Tibial artery (tissue), 4 donors: Measurements from ENCODE around the gene MRPL40.

Experiments used
- DNase-seq, 2 donors: peaks; one replicate each; pipeline ENCODE4 v3.0.0-alpha.2; 2019
- H3K27ac ChIP-seq, 2 donors: fragments of 200-600 bp; sonication (generic) in 1 of 2; 1 replicate in 1 of 2; 2 replicates in 1 of 2; pipeline ENCODE4 v1.5.1; 2018 to 2019; ENCODE audit warnings: mild to moderate bottlenecking in 1 of 2
- H3K27me3 ChIP-seq, 2 donors: fragments of 200-600 bp; sonication (generic) in 1 of 2; one replicate each; pipeline versions ENCODE4 v1.5.1 to v1.6.0; 2016 to 2019
- H3K36me3 ChIP-seq, 3 donors: fragments of 200-600 bp; sonication (generic) in 2 of 3; one replicate each; pipeline ENCODE4 v1.5.1; 2016 to 2019; ENCODE audit warnings: mild to moderate bottlenecking in 2 of 3
- H3K4me1 ChIP-seq, 4 donors: fragments of 200-600 bp; sonication (generic) in 2 of 4; 1 replicate in 3 of 4; 2 replicates in 1 of 4; pipeline ENCODE4 v1.5.1; 2016 to 2019
- H3K4me3 ChIP-seq, 2 donors: fragments of 200-600 bp; sonication (generic) in 1 of 2; 1 replicate in 1 of 2; 2 replicates in 1 of 2; pipeline ENCODE4 v1.5.1; 2018 to 2019; ENCODE audit warnings: mild to moderate bottlenecking in 2 of 2
- H3K9me3 ChIP-seq, 3 donors: fragments of 200-600 bp; sonication (generic) in 1 of 3; one replicate each; pipeline ENCODE4 v1.5.1; 2016 to 2019
- CTCF ChIP-seq, 2 experiments: fragments of 200-600 bp in 1 of 2; fragments of 450-650 bp in 1 of 2; IDR thresholded peaks; one replicate each; pipeline ENCODE4 v1.5.1; 2017 to 2019; ENCODE audit warnings: antibody characterized with exemption in 2 of 2, mild to moderate bottlenecking in 1 of 2, moderate library complexity in 1 of 2
- intact Hi-C: fragments of 100-400 bp; cut with DNase I; formaldehyde crosslinking; loops from one replicate; pipeline ENCODE4 v1.15.0; 2023; ENCODE audit warnings: low total_unique reads

Gene MRPL40

DNA sequence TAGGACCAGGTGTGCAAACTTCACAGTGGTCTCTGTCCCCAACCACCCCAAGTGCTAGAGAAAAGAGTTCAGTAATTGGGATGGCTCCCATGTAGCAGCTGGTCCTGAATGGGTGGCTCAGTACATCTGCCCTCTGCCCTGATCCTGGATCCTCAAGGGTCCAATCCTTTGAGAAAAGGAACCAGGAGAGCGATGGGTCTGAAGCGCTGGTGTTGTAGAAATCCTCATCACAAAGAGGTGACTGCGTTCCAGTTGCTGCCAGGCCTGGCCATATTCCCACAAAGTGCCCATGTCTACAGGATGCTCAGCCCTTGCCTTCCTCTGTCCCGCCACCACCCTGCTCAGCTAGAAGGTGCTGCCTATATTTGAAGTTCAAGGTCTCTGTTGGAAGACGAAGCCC lies 21.4 kb downstream of the MRPL40 start:
- Histone ChIP-seq H3K4me3 (no peak overlapping the region), H3K27me3 (no peaks in the 10 kb centered on the region), H3K36me3 (peaks cover 61 to 79% (median 66%) of the 10 kb centered on the region in 3 donors), H3K4me1 (peaks cover 0 to 2% (median 0%) of the 10 kb centered on the region in 4 donors), H3K9me3 (no peaks in the 10 kb centered on the region), H3K27ac (no peak overlapping the region)
- TF ChIP-seq CTCF (IDR thresholded peaks at IDR 0.05): no peak
- no peak for DNase-seq
- intact Hi-C loops: no loop called here

GRCh38 chr22:19454156-19454555 lies 21.8 kb downstream of the MRPL40 start:
- no peaks in the 10 kb centered on the region for H3K9me3 ChIP-seq
- DNase-seq: no peak
- peaks cover 64 to 83% (median 69%) of the 10 kb centered on the region in 3 donors for H3K36me3 ChIP-seq
- no peak for TF ChIP-seq CTCF (IDR thresholded peaks at IDR 0.05)
- H3K27ac ChIP-seq: no peak overlapping the region
- H3K4me1 ChIP-seq: no peaks in the 10 kb centered on the region
- no peak overlapping the region for H3K4me3 ChIP-seq
- intact Hi-C loops: no loop called here
- H3K27me3 ChIP-seq: no peaks in the 10 kb centered on the region

- no peak for TF ChIP-seq CTCF (IDR thresholded peaks at IDR 0.05)
- DNase-seq: no peak
Measured at GRCh38 chr22:19455033-19455432, 22.7 kb downstream of the MRPL40 start.

DNA sequence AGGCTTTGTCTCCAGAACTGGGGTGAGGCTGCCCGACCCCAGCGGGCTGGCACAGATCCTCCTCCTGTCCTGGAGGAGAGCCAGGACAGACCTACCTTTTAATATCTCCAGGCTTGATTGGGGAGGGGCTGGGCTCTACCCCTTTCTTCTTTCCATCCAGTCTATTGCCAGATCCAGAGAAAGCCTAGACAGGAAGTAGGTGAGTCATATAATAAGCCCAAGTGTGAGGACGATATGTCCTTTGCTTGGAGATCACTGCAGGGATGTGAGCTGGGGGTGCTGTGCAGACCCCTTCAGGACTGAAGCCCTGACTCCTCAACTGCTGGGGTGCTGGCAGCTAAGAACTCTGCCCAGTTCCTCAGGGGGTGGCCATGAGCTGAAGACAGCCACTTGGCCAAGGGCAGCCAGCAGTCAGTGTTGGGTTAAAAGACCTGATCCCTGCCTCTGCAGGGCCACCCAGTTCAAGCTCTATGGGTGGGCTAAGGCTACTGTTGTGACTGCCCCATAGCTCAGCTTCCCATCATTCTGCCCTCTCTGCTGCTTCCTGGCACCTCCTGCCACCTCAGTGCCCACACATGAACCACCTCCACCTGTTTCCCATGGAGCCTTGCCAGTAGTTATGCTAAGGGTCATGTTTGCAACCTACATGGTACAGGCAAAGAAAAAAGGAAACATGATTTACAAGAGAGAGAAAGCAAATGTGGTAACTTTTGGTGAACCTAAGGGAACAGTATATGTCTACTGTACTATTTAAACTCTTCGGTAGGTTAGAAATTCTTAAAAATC lies 23.4 kb downstream of the MRPL40 start:
- DNase-seq: no peak
- no peaks in the 10 kb centered on the region for H3K9me3 ChIP-seq
- H3K27ac ChIP-seq: no peak overlapping the region
- intact Hi-C loops: no loop called here
- no peaks in the 10 kb centered on the region for H3K27me3 ChIP-seq
- H3K36me3 ChIP-seq: peaks cover 65 to 94% (median 83%) of the 10 kb centered on the region in 3 donors
- no peaks in the 10 kb centered on the region for H3K4me1 ChIP-seq
- no peak overlapping the region for H3K4me3 ChIP-seq
- no peak for TF ChIP-seq CTCF (IDR thresholded peaks at IDR 0.05)

More at GRCh38 chr22:19455033-19455432, 22.7 kb downstream of the MRPL40 start:
- Histone ChIP-seq H3K36me3 (peaks cover 65 to 92% (median 76%) of the 10 kb centered on the region in 3 donors), H3K9me3 (no peaks in the 10 kb centered on the region), H3K27me3 (no peaks in the 10 kb centered on the region), H3K4me1 (no peaks in the 10 kb centered on the region), H3K27ac (no peak overlapping the region), H3K4me3 (no peak overlapping the region)
- intact Hi-C loops: no loop called here

- DNase-seq: no peak
- Histone ChIP-seq H3K4me1 (no peaks in the 10 kb centered on the region), H3K4me3 (no peak overlapping the region), H3K36me3 (peaks cover 65 to 96% (median 89%) of the 10 kb centered on the region in 3 donors), H3K27me3 (no peaks in the 10 kb centered on the region), H3K9me3 (no peaks in the 10 kb centered on the region), H3K27ac (no peak overlapping the region)
- no peak for TF ChIP-seq CTCF (IDR thresholded peaks at IDR 0.05)
- intact Hi-C loops: no loop called here
Measured at GRCh38 chr22:19456541-19456940, 24.2 kb downstream of the MRPL40 start.
